Measurements from ENCODE around the gene TTC4.

TTC4 gene, protein sequence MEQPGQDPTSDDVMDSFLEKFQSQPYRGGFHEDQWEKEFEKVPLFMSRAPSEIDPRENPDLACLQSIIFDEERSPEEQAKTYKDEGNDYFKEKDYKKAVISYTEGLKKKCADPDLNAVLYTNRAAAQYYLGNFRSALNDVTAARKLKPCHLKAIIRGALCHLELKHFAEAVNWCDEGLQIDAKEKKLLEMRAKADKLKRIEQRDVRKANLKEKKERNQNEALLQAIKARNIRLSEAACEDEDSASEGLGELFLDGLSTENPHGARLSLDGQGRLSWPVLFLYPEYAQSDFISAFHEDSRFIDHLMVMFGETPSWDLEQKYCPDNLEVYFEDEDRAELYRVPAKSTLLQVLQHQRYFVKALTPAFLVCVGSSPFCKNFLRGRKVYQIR

DNA sequence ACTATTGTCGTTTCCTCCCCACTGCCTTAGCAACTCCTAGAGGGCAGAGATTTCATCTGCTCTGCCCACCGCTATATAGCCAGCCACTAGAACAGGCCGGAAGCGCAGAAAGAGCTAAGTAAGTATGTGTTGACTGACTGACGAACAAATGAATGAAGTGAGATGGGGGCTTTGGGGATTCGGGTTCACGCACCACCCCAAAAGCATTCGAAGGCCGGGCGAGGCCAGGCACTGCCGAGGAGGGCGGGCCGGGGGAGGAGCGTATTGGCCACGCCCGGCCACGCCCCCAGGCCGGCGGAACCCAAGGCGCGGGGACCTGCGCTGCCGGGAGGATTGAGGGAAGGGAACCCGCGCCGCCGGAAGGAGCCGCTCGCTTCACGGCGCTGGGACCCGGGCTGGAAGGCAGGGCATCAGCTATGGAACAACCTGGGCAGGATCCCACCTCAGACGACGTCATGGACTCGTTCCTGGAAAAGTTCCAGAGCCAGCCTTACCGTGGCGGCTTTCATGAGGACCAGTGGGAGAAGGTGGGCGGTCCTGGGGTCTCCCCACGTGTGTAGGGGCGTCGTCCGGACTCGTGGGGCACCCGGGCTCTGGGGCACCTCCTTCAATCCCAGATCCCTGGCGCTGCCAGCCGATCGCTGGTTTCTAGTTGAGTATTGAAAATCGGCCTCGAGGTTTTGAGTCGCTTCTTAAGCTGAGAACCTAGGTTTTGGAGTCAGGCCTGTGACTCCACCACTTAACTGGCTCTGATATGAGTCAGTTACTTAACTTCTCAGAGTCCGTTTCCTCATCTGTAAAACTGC lies at the start of gene TTC4:
TSS of gene TTC4 (plus strand) at position 369 of the 806 bp plus-strand sequence. CDS start at position 417, 48 bp downstream.
- in situ Hi-C loops (cut with MboI; ENCODE audit: low pct_unique_long_range_greater_than_20kb, low sequenced_read_pairs, unreplicated experiment): no loop called here
- peak; percentile 93 for DNase-seq (ENCODE audit: low spot score)
- TF ChIP-seq CTCF (IDR thresholded peaks at IDR 0.05; ENCODE audit: extremely low read depth, insufficient read depth, missing control alignments): no peak

DNA sequence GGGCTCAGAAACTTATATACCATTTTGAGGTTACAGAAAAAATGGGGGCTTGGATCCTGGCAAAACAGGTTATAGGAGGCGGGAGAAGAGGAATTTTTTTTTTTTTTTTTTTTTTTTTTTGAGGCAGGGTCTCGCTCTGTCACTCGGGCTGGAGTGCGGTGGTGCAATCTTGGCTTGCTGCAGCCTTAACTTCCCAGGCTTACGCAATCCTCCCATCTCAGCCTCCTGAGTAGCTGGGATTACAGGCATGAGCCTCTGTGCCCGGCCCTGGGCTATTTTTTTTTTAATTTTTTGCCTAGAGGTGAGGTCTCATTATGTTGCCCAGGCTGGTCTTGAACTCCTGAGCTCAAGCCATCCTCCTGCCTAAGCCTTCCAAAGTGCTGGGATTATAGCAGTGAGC lies 49.3 kb upstream of the TTC4 start:
- DNase-seq (ENCODE audit: low spot score): no peak
- no peak for TF ChIP-seq CTCF (IDR thresholded peaks at IDR 0.05; ENCODE audit: extremely low read depth, insufficient read depth, missing control alignments)

GRCh38 chr1:54667797-54668196 lies 47.9 kb upstream of the TTC4 start:
- in situ Hi-C loops (cut with MboI; ENCODE audit: low pct_unique_long_range_greater_than_20kb, low sequenced_read_pairs, unreplicated experiment): loop anchor here (10.0 kb wide), 1 partner anchor 147 kb away; no protein-coding TSS in a partner anchor
- TF ChIP-seq CTCF (IDR thresholded peaks at IDR 0.05; ENCODE audit: extremely low read depth, insufficient read depth, missing control alignments): no peak
- DNase-seq (ENCODE audit: low spot score): no peak

More for the DNA sequence above, 49.3 kb upstream of the TTC4 start:
- in situ Hi-C loops (cut with MboI; ENCODE audit: low pct_unique_long_range_greater_than_20kb, low sequenced_read_pairs, unreplicated experiment): loop anchor here (10.0 kb wide), 1 partner anchor 148 kb away; no protein-coding TSS in a partner anchor

- in situ Hi-C loops (cut with MboI; ENCODE audit: low pct_unique_long_range_greater_than_20kb, low sequenced_read_pairs, unreplicated experiment): loop anchor here (10.0 kb wide), 1 partner anchor 146 kb away; no protein-coding TSS in a partner anchor
- no peak for TF ChIP-seq CTCF (IDR thresholded peaks at IDR 0.05; ENCODE audit: extremely low read depth, insufficient read depth, missing control alignments)
- DNase-seq (ENCODE audit: low spot score): no peak
Observed at GRCh38 chr1:54668567-54668966, 47.1 kb upstream of the TTC4 start.

DNA sequence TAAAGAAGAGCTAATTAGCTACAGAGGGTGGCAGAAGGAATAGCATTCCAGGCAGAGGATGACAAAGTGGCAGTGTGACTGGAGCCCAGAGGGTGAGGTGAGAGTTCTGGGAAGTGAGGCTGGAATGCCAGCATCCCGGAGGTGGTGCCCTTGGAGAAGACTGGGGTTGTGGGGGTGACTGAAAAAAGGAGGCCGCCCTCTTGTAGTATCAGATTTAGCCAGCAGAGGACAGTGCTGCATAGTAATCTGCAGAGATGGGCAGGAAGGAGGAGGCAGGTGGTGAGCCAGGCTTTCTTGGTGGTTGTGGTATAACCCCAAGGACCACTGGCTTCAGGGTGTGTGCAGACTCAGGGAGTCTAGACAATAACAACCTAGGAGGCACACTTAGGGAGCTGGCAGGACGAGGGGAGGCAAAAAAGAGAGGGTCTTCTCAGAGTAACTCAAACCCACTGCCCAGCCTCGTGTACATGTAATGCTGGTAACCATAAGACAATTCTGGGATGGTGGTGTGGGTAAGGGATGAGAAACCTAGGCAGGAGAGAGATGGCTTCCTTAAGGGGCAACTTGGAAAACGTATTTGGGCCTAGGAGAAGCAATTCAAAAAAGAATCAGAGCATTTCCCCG lies 43.6 kb upstream of the TTC4 start:
- in situ Hi-C loops (cut with MboI; ENCODE audit: low pct_unique_long_range_greater_than_20kb, low sequenced_read_pairs, unreplicated experiment): no loop called here
- DNase-seq (ENCODE audit: low spot score): peak; percentile 74
- TF ChIP-seq CTCF (IDR thresholded peaks at IDR 0.05; ENCODE audit: extremely low read depth, insufficient read depth, missing control alignments): peak; percentile 81

All from GM13977 (cell line).